Trophoblast cell (in vitro differentiated cells and primary cell): Measurements from ENCODE around the gene VCAN.

Experiments
- DNase-seq, 2 donors: peaks; one replicate each; pipeline ENCODE4 v3.0.0-alpha.2; 2016
- H2AFZ ChIP-seq: 2 replicates; pipeline ENCODE4 v1.6.1; 2013; ENCODE audit warnings: low read length, moderate library complexity, mild to moderate bottlenecking; ENCODE audit not compliant: insufficient read depth, poor library complexity
- H2AK5ac ChIP-seq: 2 replicates; pipeline ENCODE4 v1.6.1; 2013; ENCODE audit warnings: mild to moderate bottlenecking, low read length
- H2BK120ac ChIP-seq: 2 replicates; pipeline ENCODE4 v1.6.1; 2013; ENCODE audit warnings: low read length, mild to moderate bottlenecking, moderate library complexity; ENCODE audit not compliant: insufficient read depth, poor library complexity
- H2BK12ac ChIP-seq: 2 replicates; pipeline ENCODE4 v1.6.1; 2013; ENCODE audit warnings: mild to moderate bottlenecking, low read length, moderate library complexity
- H2BK5ac ChIP-seq: 2 replicates; pipeline ENCODE4 v1.6.1; 2013; ENCODE audit warnings: low read length, low read depth, moderate library complexity, mild to moderate bottlenecking; ENCODE audit not compliant: poor library complexity
- H3K14ac ChIP-seq: 2 replicates; pipeline ENCODE4 v1.6.1; 2013; ENCODE audit warnings: mild to moderate bottlenecking, low read length
- H3K18ac ChIP-seq: 2 replicates; pipeline ENCODE4 v1.6.1; 2013; ENCODE audit warnings: mild to moderate bottlenecking, low read length
- H3K23ac ChIP-seq: 2 replicates; pipeline ENCODE4 v1.6.1; 2013; ENCODE audit warnings: low read length
- H3K27ac ChIP-seq: 2 replicates; pipeline ENCODE4 v1.5.1; 2013; ENCODE audit warnings: low read depth, mild to moderate bottlenecking, inconsistent platforms, low read length, moderate library complexity
- H3K27me3 ChIP-seq: 2 replicates; pipeline ENCODE4 v1.6.1; 2013; ENCODE audit warnings: inconsistent platforms, mild to moderate bottlenecking, low read length, moderate library complexity; ENCODE audit not compliant: insufficient read depth
- H3K36me3 ChIP-seq, 2 experiments: 1 replicate in 1 of 2; 2 replicates in 1 of 2; pipeline ENCODE4 v1.6.1; 2013; ENCODE audit warnings: low read length in 2 of 2, mild to moderate bottlenecking in 2 of 2, moderate library complexity in 1 of 2; ENCODE audit not compliant: insufficient read depth in 2 of 2, control insufficient read depth in 1 of 2
- H3K4ac ChIP-seq: 2 replicates; pipeline ENCODE4 v1.6.1; 2013; ENCODE audit warnings: low read depth, mild to moderate bottlenecking, low read length, moderate library complexity
- H3K4me1 ChIP-seq, 2 experiments: 1 replicate in 1 of 2; 2 replicates in 1 of 2; pipeline ENCODE4 v1.6.1; 2013; ENCODE audit warnings: low read length in 2 of 2, mild to moderate bottlenecking in 2 of 2, moderate library complexity in 1 of 2; ENCODE audit not compliant: insufficient read depth in 2 of 2, control insufficient read depth in 1 of 2
- H3K4me2 ChIP-seq: 2 replicates; pipeline ENCODE4 v1.6.1; 2013; ENCODE audit warnings: inconsistent platforms, mild to moderate bottlenecking, low read length, moderate library complexity
- H3K4me3 ChIP-seq: 2 replicates; pipeline ENCODE4 v1.5.1; 2013; ENCODE audit warnings: mild to moderate bottlenecking, low read depth, low read length, inconsistent platforms
- H3K79me1 ChIP-seq: one replicate; pipeline ENCODE4 v1.6.1; 2013; ENCODE audit warnings: low read length
- H3K79me2 ChIP-seq: 2 replicates; pipeline ENCODE4 v1.6.1; 2013; ENCODE audit warnings: low read length, mild to moderate bottlenecking; ENCODE audit not compliant: control insufficient read depth, insufficient read depth, poor library complexity
- H3K9ac ChIP-seq: 2 replicates; pipeline ENCODE4 v1.6.1; 2013; ENCODE audit warnings: mild to moderate bottlenecking, low read length
- H3K9me3 ChIP-seq: 2 replicates; pipeline ENCODE4 v1.6.1; 2013; ENCODE audit warnings: low read depth, mild to moderate bottlenecking, control low read depth, inconsistent platforms, low read length; ENCODE audit not compliant: insufficient read depth
- H4K12ac ChIP-seq: 2 replicates; pipeline ENCODE4 v1.6.1; 2013; ENCODE audit warnings: low read depth, mild to moderate bottlenecking, low read length, moderate library complexity
- H4K8ac ChIP-seq: 2 replicates; pipeline ENCODE4 v1.6.1; 2013; ENCODE audit warnings: low read depth, mild to moderate bottlenecking, low read length, moderate library complexity
- H4K91ac ChIP-seq: one replicate; pipeline ENCODE4 v1.6.1; 2013; ENCODE audit warnings: low read depth, mild to moderate bottlenecking, low read length, moderate library complexity
- WGBS: extraction: QIAGEN DNeasy Blood & Tissue Kit; methylation state at CpG from one replicate; pipeline ENCODE4 v1.1.7; 2013; ENCODE audit warnings: missing lambda C conversion rate; ENCODE audit not compliant: insufficient read length, insufficient coverage; ENCODE audit errors: extremely low coverage; 5-methylcytosine and 5-hydroxymethylcytosine counted together

VCAN gene

DNA sequence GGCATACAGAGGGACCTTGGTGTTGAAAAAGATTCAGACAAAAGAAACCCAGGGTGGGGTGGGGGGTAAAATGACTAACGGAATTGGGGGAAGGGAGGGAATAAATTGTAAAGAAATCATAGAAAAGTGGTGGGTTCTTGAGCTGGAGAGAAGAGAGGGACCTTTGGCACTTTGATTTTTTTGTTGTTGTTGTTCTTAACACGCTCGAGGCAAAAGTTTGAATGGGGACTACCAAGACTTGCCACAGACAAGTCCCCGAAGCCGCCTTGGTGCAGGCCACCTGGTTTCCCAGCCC lies 616 bp downstream of the VCAN start:
- Histone ChIP-seq H4K91ac (no peak overlapping the region), H2BK5ac (no peak overlapping the region), H2BK120ac (peak overlapping the region; percentile 29), H3K23ac (no peak overlapping the region), H3K4me2 (peak overlapping the region; percentile 89), H3K18ac (peak overlapping the region; percentile 72), H4K8ac (peak overlapping the region; percentile 30), H3K36me3 (no peaks in the 10 kb centered on the region), H3K4me3 (peak overlapping the region; percentile 66), H3K79me2 (peaks cover 2% of the 10 kb centered on the region), H3K9me3 (no peaks in the 10 kb centered on the region), H3K79me1 (peaks cover 2% of the 10 kb centered on the region), H3K27ac (no peak overlapping the region), H2AFZ (peak overlapping the region; percentile 14), H3K9ac (no peak overlapping the region), H3K4ac (no peak overlapping the region), H2BK12ac (peak overlapping the region; percentile 24), H3K27me3 (peaks cover 3% of the 10 kb centered on the region), H3K14ac (peak overlapping the region; percentile 53), H3K4me1 (peaks cover 11 to 13% of the 10 kb centered on the region in 2 experiments), H2AK5ac (no peak overlapping the region), H4K12ac (peak overlapping the region; percentile 69)
- no peak for DNase-seq
- WGBS, result no CpG with 5 or more reads among the region's 5 CpGs

DNA sequence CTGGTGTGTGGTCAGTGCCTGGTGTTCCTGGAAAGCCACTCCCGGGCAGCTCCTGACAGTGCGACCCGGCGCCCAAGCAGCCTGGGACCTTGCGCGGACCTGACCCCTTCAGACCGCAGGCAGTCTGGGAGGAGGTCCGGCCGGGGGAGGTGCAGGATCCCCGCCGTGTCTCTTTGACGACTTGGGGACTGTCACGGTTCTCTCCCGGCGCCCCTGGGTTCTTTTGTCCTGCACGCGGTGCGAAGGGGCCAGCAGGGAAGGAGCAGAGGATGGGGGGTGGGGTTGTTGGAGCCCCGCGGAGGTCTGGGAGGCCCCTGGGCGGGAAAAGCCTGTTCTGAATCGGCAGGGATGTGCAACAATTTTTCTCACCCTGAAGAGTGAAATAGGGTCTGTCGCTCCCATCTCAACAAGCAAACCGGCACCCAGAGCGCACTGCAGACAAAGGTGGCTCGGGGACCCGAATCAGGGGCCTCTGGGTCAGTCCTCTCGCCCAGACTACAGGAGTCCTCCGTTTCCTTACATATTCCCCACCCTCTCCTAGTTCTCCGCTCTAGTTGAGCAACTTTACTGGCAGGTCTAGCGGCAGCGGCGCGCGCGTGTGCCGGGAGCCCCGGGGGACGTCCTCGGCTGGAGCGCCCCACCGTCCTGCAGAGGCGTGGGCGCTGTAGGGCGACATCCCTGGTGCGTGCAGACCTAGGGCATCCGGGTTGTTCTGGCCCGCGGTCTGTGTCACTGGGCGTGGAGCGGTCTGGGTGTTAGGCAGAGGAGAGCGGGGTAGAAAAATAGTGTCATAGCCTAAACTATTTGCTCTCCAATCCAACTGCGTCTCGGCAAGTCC lies 1.2 kb downstream of the VCAN start:
- H4K91ac ChIP-seq, result no peak overlapping the region
- H3K4me3 ChIP-seq, result peak overlapping the region; percentile 66
- peaks cover 3% of the 10 kb centered on the region for H3K27me3 ChIP-seq
- H3K23ac ChIP-seq, result no peak overlapping the region
- peak overlapping the region; percentile 29 for H2BK120ac ChIP-seq
- H4K8ac ChIP-seq, result peak overlapping the region; percentile 30
- no peak overlapping the region for H3K9ac ChIP-seq
- no CpG with 5 or more reads among the region's 54 CpGs for WGBS
- H3K4ac ChIP-seq, result no peak overlapping the region
- peaks cover 2% of the 10 kb centered on the region for H3K79me1 ChIP-seq
- peak overlapping the region; percentile 24 for H2BK12ac ChIP-seq
- peaks cover 11 to 13% of the 10 kb centered on the region in 2 experiments for H3K4me1 ChIP-seq
- DNase-seq, result peak; percentile 76 to 77
- peak overlapping the region; percentile 89 for H3K4me2 ChIP-seq
- H3K18ac ChIP-seq, result peak overlapping the region; percentile 72
- no peaks in the 10 kb centered on the region for H3K36me3 ChIP-seq
- H2AK5ac ChIP-seq, result no peak overlapping the region
- peak overlapping the region; percentile 53 for H3K14ac ChIP-seq
- peak overlapping the region; percentile 69 for H4K12ac ChIP-seq
- H3K27ac ChIP-seq, result no peak overlapping the region
- H2BK5ac ChIP-seq, result no peak overlapping the region
- peak overlapping the region; percentile 14 for H2AFZ ChIP-seq
- peaks cover 2% of the 10 kb centered on the region for H3K79me2 ChIP-seq
- H3K9me3 ChIP-seq, result no peaks in the 10 kb centered on the region

DNA sequence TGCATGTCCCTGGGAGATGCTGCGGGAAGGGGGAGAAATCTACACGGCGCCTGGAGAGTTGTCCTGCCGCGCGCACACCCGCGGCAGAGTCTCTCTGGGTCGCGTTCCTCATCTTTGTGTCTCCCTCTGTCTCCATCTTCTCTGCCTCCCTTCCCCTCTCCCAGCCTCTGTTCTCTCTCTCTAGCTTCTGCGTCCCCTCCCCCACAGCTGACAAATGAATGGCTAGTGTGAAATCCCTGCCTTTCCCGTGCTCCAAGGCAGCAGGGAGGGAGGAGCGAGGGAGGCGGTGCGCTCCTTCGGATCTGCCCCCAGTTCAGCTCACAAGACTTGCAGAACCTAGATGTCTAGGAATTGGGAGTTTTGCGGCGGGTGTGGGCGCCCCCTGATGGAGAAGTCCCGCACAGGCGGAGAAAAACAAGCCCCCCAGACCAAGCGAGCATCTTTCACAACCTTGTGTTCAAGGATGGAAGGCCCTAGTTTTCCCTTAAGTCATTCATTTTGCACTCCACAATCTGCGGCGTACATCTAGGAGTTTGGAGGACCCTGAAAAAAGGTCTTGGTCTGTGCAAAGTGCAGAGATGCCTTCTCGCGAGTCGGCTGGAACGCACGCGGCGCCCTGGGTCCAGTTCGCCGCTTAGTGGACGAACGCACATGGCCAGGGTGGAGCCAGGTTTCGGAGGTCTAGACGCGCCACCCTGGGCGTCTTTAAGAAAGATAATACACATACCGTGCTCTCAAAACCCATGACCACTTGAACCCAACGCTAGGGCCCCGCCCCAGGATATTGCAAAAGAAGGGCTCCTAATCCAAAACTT lies 2.0 kb downstream of the VCAN start:
- H2AFZ ChIP-seq, result peak overlapping the region; percentile 14
- no peaks in the 10 kb centered on the region for H3K9me3 ChIP-seq
- H3K27ac ChIP-seq, result peak overlapping the region; percentile 31
- no peak overlapping the region for H2AK5ac ChIP-seq
- H3K9ac ChIP-seq, result no peak overlapping the region
- no peak overlapping the region for H2BK120ac ChIP-seq
- no peak overlapping the region for H2BK5ac ChIP-seq
- no peaks in the 10 kb centered on the region for H3K36me3 ChIP-seq
- no peak overlapping the region for H2BK12ac ChIP-seq
- H3K79me2 ChIP-seq, result peaks cover 2% of the 10 kb centered on the region
- peak overlapping the region; percentile 12 for H4K8ac ChIP-seq
- no peak overlapping the region for H3K23ac ChIP-seq
- H3K18ac ChIP-seq, result no peak overlapping the region
- no CpG with 5 or more reads among the region's 42 CpGs for WGBS
- peak overlapping the region; percentile 67 for H3K4me3 ChIP-seq
- peaks cover 2% of the 10 kb centered on the region for H3K79me1 ChIP-seq
- no peak overlapping the region for H3K14ac ChIP-seq
- no peak overlapping the region for H4K91ac ChIP-seq
- peak; percentile 93 to 94 for DNase-seq
- peak overlapping the region; percentile 89 for H3K4me2 ChIP-seq
- peaks cover 11 to 13% of the 10 kb centered on the region in 2 experiments for H3K4me1 ChIP-seq
- H4K12ac ChIP-seq, result no peak overlapping the region
- H3K4ac ChIP-seq, result no peak overlapping the region
- H3K27me3 ChIP-seq, result peaks cover 3% of the 10 kb centered on the region

DNA sequence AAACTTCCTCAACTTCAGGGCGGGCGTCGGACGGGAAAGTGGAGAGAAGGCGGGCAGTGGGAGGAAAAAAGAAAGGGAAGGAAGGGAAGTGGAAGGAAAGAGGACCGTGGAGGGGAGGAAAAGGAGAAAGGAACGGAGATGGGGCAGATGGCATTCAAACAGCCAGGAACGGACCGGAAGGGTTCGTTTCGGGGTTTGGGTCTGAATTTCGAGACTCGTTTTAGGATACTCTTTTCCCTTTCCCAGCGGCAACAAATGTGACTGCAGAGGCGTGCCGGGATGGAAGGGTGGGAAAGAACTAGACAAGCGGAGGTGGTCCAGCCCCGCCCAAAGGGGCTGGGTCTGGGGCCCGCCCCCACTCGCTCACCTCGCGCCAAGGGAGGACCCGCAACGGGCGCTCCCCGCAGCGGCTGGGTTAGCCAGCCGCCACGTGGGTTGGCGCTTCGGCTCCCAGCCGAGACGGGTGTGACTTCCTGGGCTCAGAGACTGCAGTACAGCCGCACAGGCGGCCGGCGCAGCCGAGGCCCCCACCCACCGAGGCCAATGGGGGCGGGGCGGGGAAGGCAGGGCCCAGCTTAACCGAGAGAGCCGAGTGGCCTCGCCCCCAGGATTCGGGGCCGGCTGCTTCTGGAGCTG lies 2.7 kb downstream of the VCAN start:
- H3K79me1 ChIP-seq, result peaks cover 2% of the 10 kb centered on the region
- H3K79me2 ChIP-seq, result peaks cover 2% of the 10 kb centered on the region
- no peak overlapping the region for H3K14ac ChIP-seq
- H2BK12ac ChIP-seq, result no peak overlapping the region
- peak overlapping the region; percentile 30 for H3K9ac ChIP-seq
- peak overlapping the region; percentile 88 for H3K4me2 ChIP-seq
- peaks cover 3% of the 10 kb centered on the region for H3K27me3 ChIP-seq
- no peak overlapping the region for H2BK5ac ChIP-seq
- H4K12ac ChIP-seq, result no peak overlapping the region
- no peaks in the 10 kb centered on the region for H3K9me3 ChIP-seq
- no peak overlapping the region for H3K18ac ChIP-seq
- H2AK5ac ChIP-seq, result no peak overlapping the region
- H3K4me3 ChIP-seq, result peak overlapping the region; percentile 67
- peak overlapping the region; percentile 12 for H4K8ac ChIP-seq
- peak; percentile 79 to 81 for DNase-seq
- H3K27ac ChIP-seq, result peak overlapping the region; percentile 31
- no peak overlapping the region for H3K23ac ChIP-seq
- H2BK120ac ChIP-seq, result no peak overlapping the region
- peak overlapping the region; percentile 8 for H2AFZ ChIP-seq
- H3K4ac ChIP-seq, result no peak overlapping the region
- peaks cover 11 to 13% of the 10 kb centered on the region in 2 experiments for H3K4me1 ChIP-seq
- H3K36me3 ChIP-seq, result no peaks in the 10 kb centered on the region
- no CpG with 5 or more reads among the region's 46 CpGs for WGBS
- no peak overlapping the region for H4K91ac ChIP-seq
